DMS53 (cell line): ENCODE results near the gene LPCAT3.
A peak's percentile ranks its signal among the peaks of the same experiment; 100 is the strongest.

Experiments used
- DNase-seq: peaks from one replicate; lab custom pipeline; 2025; lab: John Stamatoyannopoulos, UW

The LPCAT3 gene

DNA sequence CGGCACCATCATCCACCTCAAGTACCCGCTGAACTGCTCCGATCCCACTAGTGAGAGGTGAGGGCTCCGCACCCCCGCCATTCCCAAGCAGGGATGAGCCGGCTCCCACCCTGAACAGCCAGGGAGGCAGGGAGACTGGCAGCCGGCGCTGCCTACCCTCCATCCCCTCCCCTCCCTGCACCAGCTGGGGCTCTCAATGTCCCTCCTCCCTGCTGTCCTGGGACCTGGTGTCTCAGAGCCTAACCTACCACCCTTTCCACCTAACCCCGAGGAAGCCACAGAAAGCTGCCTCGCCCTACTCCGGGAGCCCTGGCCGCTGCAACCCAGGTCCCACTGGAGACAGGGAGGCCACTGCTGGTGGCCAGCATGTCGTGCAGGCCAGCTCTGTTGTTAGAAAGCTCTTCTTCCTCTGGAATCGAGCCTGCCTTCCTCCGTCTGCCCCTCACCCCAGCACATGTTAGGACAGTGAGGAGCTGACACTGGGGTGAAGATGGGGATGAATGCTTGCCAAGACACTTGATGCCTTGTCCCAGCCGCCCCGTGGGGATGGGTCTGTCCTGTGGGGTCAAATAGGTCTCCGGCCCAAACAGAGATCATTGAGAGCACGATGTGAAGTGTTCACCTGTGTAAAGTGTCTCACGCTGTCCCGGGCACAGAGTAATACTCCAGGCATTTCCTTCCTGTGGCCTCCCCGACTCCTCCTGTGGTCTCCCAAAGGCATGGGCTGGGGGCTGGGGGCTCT is 66.0 kb downstream of the LPCAT3 start:
- DNase-seq, result no peak

DNA sequence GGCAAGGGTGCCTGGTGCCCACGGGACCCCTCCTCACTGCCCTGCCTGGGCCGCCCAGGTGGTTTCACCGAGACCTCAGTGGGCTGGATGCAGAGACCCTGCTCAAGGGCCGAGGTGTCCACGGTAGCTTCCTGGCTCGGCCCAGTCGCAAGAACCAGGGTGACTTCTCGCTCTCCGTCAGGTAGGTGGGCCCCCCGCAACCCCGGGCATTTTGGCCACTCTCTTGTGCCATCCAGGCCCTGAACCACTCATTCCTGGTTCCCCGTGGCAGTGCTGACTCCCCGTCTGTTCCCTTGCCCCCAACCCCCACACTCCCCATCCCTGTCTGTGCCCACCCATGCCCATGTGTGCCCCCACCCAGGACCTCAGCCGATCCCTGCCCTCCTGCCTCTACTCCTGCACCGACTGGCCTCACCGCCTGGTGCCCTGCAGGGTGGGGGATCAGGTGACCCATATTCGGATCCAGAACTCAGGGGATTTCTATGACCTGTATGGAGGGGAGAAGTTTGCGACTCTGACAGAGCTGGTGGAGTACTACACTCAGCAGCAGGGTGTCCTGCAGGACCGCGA is 66.6 kb downstream of the LPCAT3 start:
- no peak for DNase-seq

DNA sequence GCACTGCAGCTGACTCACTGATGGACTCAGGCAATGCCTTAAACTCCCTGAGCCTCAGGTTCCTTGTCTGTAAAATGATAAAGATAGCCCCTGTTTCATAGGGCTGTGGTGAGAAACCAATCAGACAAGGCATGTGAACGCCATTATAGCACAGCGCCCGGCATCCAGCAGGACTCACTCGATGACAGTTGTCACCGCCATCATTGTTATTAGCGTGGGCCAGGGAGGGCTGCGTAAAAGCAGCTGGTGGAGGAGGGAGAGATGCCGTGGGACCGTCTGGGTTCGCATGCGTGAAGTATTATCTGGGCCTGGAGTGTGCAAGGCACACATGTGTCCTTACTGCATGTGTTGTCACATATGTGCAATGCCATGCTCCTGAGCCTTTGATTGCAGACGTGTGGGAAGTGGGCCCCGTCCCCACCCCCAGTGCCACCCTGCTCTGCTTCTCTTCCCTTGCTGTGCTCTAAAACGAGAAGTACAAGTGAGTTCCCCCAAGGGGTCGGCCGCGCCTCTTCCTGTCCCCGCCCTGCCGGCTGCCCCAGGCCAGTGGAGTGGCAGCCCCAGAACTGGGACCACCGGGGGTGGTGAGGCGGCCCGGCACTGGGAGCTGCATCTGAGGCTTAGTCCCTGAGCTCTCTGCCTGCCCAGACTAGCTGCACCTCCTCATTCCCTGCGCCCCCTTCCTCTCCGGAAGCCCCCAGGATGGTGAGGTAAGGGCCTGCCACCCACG is 67.3 kb downstream of the LPCAT3 start, which contains the start of gene PTPN6:
Gene PTPN6, plus strand, starts transcription at position 546 of the 730 bp plus-strand sequence. Its CDS starts 157 bp downstream, at position 703.
- DNase-seq, result no peak

DNA sequence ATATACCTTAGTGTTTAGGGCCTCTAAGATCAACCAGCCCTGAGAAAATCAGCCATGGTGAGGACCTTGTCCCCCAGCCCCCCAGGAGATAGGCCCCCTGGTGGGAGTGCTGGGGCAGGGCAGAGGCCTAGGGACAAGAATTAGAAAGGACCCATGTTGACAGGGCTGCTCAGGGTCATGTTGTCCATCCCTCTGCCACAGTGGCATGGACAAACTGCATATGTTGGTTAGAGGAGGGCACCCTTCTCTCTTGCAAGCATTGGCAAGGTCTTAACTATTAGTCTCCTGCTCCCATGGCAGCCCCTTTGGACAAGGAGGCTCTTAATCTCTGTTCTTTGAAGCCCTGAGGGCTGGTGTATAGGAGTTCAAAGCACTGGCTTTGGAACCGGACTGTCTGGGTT is 67.9 kb downstream of the LPCAT3 start:
- no peak for DNase-seq

DNA sequence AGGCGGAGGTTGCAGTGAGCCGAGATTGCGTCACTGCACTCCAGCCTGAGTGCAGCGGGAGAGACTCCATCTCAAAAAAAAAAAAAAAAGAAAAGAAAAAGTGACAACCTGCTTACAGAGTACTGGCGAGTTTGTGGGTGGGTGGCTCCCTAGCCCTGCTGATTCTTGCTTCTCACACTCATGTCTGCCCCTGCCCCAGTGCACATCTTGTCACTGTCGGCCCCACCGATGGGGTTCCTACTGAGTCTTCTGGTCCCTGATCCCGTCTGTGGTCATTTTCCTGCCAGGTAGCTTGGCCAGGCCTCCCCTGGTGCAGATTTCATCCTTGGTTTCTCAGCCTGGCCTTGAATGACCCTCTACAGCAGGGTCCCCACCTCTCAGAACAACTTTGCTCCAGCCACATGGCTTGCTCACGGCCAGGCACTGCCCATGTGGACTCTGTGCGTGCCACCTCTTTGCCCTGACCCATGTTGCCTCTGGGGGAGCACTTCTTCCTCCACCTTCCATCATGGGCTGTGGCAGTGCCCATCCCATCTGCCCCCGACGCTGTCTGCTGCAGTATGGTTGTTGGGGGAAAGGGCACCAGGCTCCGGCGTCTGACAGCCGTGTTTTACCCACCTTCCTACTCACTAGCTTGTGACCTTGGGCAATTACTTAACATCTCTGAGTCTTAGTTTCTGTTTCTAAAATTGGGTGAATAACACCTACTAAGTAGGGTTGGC is 69.2 kb downstream of the LPCAT3 start:
- no peak for DNase-seq

DNA sequence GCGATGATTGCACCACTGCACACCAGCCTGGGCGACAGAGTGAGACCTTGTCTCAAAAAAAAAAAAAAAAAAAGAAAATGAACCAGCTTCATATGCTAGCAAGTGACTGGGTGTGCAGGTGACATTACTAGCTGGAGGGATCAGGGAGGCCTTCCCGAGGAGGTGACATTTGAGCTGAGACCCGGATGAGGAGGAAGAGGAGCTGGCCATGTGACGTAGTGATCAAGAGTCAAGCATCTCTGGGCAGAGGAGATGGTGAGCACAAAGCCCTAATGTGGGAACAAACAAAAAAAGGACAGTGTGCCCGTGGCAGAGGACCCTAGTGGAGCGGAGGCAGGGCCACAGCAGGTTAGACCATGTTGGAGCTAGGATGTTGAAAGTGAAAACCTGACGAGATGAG is 70.7 kb downstream of the LPCAT3 start:
- DNase-seq, result no peak

DNA sequence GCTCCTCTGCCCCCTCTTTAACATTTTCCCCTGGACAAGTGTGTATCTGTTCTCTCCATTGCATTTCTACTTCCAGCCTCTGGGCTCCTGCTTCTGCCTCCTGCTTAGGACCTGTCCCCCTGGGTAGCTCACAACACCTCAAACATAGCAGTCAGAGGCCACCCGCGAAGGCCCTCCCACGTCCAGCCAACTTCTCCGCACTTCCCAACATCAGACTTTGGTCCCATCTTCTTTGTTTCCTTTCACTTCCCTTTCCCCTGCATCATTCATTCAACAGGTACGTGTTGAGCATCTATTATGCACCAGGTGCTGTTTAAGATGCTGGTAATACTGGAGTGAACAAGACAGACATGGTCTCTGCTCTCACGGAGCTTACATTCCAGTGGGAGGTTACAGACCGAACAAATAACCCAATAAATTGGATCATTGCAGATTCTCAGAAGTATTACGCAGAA is 71.3 kb downstream of the LPCAT3 start:
- DNase-seq, result no peak

DNA sequence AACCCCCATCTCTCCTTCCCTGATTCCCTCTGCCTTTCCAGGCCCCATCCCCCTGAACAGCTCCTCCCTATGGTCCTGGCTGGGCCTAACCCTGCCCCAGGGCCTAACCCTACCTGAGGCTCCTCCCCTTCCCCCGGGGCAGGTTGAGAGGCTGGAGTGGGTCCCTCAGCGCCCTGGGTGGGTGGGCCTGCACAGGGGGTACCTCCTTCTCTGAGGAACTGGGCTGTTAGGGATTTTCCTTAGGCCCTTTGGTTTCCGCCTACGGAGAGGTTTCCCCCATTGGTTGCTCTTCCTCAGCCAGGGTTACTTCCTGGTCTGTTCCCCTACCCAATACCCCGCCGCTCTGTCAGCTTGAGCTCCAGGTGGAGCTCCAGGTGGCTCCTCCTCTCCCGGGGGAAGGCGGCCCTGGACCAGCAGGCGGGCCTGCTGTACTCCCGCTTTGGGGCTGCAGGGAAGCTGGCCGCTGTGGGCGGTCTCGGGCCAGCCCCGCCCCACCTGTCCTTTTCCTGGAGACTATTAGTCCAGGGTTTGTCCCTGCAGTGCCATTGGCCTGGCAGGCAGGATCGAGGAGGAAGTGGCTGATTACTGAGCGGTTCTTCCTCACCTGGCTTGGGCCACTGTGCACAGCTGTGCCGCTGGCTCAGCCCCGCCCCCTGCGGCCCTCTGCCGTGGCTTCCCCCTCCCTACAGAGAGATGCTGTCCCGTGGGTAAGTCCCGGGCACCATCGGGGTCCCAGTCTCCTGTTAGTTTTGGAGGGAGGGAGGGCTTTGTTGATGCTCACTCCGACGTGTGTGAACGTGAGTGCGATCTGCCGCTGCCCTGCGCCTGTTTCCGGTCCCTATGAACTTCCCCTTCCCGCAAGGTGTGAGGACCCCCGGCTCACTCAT is 72.0 kb downstream of the LPCAT3 start:
- DNase-seq, result peak; percentile 100

DNA sequence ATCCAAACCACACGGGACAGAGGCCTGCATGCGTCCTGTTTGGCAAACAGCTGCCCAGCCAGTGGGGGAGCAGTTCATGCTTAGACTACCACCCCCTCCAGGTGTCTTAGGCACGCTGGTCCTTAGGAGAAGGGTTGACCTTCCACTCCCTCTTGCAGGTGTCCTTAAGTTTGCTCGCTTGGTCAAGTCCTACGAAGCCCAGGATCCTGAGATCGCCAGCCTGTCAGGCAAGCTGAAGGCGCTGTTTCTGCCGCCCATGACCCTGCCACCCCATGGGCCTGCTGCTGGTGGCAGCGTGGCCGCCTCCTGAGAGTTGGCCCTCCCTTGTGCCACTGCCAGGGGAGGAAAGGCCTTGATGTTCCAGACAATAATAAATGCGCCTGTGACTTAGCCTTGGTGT is 72.7 kb downstream of the LPCAT3 start:
- peak; percentile 69 for DNase-seq

DNA sequence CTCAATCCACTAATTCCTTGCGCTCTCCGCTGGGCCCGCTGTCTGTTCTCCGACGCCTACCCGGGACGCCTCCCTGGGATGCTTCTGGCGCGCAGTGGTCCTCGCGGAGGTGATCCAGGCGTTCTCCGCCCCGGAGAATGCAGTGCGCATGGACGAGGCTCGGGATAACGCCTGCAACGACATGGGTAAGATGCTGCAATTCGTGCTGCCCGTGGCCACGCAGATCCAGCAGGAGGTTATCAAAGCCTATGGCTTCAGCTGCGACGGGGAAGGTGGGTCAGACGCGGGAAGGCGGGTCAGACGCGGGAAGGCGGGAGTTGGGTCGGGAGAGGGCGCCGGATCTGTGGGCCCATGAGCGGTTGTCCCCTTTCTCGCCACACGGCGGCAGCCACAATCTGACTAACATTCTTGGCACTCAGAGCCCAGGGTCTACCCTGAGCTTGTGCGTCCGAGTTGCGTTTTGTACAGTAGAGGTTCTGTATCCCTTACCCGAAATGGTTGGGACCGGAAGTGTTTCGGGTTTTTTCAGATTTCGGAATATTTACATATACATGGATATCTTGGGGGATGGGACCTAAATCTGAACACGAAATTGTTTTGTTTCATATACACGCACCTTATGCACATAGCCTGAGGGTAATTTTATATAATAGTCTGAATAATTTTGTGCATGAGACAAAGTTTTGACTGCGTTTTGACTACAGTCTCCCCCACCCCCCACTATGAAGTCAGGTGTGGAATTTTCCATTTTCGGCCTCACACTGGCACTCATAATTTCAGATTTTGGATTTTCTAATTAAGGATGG is 73.7 kb downstream of the LPCAT3 start:
- peak; percentile 100 for DNase-seq

DNA sequence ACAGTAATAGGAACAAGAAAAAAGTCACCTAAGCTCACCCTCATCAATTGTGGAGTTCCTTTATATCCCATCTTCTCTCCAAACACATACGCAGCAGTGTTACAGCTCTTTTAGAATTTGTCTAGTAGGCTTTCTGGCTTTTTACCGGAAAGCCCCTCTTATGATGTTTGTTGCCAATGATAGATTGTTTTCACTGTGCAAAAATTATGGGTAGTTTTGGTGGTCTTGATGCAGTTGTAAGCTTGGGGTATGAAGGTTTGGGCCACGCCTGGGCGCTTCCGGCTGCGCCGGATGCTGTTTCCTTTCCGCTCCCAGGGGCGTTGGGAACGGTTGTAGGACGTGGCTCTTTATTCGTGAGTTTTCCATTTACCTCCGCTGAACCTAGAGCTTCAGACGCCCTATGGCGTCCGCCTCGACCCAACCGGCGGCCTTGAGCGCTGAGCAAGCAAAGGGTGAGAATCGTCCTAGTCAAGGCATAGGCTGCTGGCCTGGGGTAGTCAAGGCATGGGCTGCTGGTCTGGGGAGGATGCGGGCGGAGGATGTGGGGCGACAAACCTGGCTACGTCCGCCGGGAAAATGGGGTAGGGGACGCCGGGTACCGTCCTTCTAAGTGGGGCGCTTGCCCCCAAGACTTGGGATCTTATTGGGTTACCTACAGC is 74.4 kb downstream of the LPCAT3 start, which contains the start of the genes C12orf57 and RNU7-1:
Gene C12orf57, plus strand, starts transcription at position 301 of the 659 bp plus-strand sequence. Its CDS starts 100 bp downstream, at position 401.
Gene RNU7-1, plus strand, starts transcription at position 95 of the 659 bp plus-strand sequence.
- DNase-seq, result peak; percentile 98

DNA sequence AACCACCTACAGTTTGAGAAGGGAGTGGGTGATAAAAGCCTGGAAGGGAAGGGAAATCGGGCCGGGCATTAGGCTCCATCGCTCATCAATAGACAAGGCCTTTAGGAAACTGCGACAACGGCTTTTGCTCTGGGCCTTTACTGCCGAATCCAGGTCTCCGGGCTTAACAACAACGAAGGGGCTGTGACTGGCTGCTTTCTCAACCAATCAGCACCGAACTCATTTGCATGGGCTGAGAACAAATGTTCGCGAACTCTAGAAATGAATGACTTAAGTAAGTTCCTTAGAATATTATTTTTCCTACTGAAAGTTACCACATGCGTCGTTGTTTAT is 74.9 kb downstream of the LPCAT3 start:
- peak; percentile 99 for DNase-seq

DNA sequence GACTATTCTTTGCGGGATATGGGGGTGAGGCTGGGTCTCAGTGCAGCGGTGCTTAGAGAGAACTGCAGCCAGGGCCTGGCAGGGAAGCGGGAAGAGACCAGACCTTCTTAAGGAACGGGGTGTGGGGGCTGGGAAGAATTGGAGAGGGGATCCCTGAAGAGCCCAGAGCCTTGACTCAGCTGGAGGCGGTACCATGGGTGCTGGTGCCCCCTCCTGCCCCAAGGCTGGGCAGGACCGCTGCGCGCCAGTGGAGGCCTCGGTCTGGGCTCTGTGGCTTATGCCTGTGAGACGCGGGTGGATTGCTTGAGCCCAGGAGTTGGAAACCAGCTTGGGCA is 76.0 kb downstream of the LPCAT3 start:
- peak; percentile 64 for DNase-seq

DNA sequence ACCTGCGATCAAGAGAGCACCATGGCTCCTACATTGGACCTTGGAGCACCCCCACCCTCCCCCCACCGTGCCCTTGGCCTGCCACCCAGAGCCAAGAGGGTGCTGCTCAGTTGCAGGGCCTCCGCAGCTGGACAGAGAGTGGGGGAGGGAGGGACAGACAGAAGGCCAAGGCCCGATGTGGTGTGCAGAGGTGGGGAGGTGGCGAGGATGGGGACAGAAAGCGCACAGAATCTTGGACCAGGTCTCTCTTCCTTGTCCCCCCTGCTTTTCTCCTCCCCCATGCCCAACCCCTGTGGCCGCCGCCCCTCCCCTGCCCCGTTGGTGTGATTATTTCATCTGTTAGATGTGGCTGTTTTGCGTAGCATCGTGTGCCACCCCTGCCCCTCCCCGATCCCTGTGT is 76.5 kb downstream of the LPCAT3 start:
- no peak for DNase-seq

DNA sequence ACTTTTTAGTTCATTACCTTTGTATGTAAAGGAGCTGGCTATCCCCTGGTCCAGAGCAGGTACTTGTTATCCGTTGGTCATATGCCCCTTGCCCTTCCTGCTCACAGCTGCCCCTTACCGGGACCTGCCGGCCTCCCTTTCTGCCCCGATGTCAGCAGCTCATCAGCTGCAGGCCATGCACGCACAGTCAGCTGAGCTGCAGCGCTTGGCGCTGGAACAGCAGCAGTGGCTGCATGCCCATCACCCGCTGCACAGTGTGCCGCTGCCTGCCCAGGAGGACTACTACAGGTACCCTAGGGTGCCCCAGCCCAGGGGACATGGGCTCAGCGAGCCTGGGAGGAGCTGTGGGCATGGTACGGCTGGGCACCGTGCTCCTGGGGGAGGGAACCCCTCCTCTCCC is 77.0 kb downstream of the LPCAT3 start:
- no peak for DNase-seq

DNA sequence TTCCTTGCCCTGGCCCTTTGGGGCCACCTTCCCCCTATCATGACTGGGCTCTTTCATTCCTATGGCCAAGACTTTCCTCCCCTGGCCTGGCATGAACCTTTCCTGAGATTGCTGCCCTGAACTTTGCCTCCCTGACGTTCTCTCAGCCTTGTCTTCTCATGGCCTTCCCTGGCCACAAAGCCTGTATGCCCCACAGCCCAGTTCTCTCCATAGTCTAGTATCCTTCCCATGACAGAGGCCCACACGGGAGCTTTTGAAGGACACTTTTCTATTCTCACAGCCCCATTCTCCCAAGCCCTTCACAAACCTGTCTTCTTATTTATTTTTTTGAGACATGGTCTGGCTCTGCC is 79.1 kb downstream of the LPCAT3 start:
- DNase-seq, result no peak

DNA sequence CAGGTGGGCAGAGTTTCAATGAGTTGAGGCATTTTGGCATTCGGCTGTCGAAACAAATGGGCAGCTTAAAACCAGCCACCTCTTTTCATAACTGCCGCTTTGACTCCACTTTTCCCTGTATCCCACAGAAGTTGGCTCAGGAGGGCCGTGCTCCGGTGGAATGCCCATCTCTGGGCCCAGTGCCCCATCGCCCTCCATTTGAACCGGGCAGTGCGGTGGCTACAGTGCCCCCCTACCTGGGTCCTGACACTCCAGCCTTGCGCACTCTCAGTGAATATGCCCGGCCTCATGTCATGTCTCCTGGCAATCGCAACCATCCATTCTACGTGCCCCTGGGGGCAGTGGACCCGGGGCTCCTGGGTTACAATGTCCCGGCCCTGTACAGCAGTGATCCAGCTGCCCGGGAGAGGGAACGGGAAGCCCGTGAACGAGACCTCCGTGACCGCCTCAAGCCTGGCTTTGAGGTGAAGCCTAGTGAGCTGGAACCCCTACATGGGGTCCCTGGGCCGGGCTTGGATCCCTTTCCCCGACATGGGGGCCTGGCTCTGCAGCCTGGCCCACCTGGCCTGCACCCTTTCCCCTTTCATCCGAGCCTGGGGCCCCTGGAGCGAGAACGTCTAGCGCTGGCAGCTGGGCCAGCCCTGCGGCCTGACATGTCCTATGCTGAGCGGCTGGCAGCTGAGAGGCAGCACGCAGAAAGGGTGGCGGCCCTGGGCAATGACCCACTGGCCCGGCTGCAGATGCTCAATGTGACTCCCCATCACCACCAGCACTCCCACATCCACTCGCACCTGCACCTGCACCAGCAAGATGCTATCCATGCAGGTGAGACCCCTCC is 79.7 kb downstream of the LPCAT3 start:
- DNase-seq, result no peak

DNA sequence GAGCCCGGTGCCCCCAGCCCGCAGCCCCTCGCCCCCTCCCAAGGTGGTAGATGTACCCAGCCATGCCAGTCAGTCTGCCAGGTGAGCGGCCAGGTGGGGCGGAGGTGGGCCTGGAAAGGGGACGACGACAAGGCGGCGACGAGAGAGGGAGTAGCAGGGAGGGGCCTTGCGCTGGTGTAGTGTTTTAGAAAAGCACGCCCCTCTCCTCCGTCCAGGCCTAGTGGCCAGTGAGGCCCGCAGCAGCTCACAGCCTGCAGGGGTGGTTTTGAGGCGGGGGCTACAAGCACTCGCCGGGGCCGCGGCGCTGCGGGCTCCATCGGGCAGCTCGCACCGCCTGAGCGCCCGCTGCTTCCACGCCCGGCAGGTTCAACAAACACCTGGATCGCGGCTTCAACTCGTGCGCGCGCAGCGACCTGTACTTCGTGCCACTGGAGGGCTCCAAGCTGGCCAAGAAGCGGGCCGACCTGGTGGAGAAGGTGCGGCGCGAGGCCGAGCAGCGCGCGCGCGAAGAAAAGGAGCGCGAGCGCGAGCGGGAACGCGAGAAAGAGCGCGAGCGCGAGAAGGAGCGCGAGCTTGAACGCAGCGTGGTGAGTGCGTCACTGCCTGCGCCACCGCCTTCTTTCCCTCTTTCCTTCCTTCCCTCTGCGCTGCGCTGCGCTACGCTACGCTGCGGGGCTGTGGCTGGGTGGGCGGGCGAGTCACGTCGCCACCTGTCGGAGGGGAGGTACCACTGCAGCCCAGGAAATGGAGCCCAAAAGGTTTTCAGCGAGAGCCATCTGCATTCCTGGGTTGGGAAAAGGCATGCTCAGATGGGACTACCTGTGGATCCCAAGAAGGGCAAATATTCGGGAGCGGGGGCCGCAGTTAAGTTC is 80.6 kb downstream of the LPCAT3 start:
- peak; percentile 100 for DNase-seq
